ENCODE measurements around the gene EXOSC7.

Gene EXOSC7

DNA sequence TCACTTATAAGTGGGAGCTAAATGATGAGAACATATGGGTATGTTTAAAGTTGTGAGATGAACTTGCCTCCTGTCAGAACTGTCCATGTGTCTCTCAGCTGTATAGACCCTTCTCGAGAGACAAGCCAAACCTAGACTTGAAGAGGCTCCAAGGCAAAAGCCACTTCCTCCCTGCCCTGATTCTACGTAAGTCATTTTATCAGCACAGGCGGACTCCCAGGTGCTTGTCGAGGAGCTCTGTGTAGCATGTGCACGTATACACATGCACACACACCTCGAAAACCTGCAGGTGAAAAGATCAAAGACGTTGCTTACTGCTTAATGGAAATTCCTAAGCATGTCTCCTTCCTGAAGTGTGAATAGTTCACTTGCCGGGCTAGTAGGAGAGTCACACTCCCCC is 44.5 kb downstream of the EXOSC7 start:
- intact Hi-C loops (cut with DNase I), result no loop called here
- DNase-seq, result no peak

DNA sequence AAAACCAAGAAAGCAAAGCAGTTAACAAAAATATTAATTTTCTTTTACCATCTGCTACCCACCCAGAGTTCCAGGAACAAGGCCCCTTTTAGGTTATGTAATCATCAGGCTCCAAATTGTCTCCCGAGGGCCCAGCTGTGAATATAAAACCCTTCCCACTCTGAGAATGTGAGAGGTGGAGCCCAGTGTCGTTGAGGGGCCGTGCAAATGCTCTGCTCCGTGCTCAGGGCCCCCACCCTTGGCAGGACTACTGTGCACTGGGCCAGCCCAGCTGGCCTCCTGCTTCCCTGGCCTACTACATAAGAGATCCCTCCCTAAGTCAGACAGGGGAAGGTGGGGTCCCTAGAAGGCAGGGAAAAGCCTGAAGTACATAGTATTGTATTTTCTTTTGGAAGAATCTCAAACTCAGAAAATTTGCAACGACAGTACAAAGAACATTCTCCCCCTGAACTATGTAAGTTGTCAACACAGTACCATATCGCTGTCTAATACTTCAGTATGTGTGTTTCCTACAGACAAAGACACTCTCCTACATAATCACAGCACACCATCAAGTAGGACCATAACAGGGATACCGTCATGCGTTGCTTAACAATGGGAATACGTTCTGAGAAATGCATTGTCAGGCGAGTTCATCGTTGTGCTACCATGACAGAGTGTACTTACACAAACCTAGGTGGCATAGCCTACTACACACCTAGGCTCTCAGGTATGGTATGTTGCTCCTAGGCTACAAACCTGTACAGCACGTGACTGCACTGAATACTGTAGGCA is 45.7 kb downstream of the EXOSC7 start:
- intact Hi-C loops (cut with DNase I), result no loop called here
- no peak for DNase-seq

DNA sequence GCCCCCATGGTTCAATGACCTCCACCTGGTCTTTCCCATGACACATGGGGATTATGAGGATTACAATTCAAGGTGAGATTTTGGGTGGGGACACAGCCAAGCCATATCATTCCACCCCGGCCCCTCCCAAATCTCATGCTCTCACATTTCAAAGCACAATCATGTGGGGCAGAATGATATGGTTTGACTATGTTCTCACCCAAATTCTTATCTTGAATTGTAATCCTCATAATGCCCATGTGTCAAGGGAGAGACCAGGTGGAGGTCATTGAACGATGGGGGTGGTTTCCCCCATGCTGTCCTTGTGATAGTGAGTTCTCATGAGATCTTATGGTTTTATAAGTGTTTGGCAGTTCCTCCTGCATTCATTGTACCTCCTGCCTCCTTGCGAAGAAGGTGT is 47.6 kb downstream of the EXOSC7 start:
- intact Hi-C loops (cut with DNase I), result no loop called here

DNA sequence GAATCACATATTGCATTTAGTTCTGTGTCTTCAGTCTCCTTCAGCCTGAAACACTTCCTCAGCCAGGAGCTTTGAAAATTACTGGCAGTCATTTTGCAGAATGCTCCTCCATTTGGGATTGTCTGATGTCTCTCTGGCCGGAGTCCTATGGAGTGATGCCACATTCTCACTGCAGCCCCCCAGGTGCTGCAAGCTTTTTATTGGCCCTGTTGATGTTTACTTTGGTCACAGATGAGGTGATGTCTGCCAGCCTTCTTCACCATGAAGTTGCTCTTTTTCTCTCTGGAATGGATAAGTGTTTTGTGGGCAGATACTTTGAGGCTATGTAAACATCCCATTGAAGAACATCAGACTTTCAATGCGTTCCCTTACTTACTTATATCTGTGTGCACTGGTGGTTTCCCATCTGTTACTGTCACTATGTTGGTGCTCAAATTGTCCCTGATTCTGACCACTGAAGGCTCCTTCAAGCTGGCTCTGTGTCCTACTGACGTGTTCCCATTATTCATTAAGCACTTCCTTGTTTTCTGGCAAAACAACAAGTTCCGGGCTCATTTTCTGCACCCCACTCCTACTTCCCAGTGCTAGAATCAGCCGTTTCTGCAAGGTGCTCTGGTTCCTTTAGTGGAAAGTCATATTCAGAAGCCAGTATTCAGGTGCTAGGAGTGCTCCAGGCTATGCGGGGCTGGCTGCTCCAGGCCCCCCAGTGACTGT is 48.7 kb downstream of the EXOSC7 start:
- no peak for DNase-seq
- intact Hi-C loops (cut with DNase I), result no loop called here

More for the DNA sequence above, 47.6 kb downstream of the EXOSC7 start:
- no peak for DNase-seq

DNA sequence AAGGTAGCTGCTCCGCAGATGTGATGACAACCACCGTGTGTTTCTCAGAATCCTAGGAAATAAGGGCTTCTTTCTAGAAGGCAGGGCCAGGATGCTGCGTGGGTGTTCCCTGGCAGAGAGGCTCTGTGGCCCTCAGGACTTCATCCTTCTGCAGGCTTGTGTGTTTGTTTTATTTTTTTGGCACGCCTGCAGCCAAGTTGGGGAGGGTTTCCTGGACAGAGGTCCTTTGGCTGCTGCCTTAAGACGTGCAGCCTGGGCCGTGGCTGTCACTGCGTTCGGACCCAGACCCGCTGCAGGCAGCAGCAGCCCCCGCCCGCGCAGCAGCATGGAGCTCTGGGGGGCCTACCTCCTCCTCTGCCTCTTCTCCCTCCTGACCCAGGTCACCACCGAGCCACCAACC is 50.0 kb downstream of the EXOSC7 start, which contains the start of gene CLEC3B:
Gene CLEC3B, plus strand, starts transcription at position 266 of the 400 bp plus-strand sequence. Its CDS starts 60 bp downstream, at position 326.
- DNase-seq, result peak in 2 of 10 donors; percentile 83 to 84

DNA sequence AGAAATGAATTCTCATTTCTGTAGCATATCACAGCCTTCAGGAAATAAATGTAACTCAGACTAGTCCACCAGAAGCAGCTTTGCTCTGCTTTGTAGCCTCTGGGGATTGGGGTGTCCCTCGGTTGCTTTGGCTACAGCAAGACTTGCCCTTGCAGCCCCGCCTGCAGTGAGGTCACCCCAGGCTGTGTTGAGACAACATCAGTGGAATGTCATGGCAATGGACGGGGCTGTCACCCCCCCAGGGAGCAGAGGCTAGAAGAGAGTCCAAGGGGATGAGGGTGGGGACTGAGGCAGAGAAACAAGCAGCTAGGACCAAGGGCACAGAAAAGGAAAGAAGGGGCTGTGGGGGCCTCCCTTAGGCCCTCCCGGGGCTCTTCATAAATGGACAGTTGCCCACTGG is 50.9 kb downstream of the EXOSC7 start:
- intact Hi-C loops (cut with DNase I), result no loop called here
- DNase-seq, result no peak

More for the DNA sequence above, 50.0 kb downstream of the EXOSC7 start, which contains the start of gene CLEC3B:
- intact Hi-C loops (cut with DNase I), result no loop called here

DNA sequence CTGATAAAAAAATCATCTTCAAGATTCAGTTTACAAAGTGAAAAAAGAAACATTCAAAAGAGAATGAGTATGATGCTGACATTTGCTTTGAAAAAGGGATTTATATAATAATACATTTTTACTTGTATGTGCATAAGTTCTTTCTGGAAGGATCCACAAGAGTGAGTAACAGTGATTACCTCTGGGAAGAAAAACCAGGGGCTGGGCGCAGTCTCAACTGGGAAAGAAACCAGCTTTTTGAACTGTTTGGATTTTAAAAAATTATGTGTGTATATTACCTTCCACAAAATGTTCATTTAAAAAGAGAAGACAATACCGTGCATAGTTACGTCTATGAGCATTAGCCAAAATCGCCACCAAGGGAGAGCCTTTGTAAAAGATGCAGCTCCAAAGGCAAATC is 51.4 kb downstream of the EXOSC7 start:
- intact Hi-C loops (cut with DNase I), result no loop called here
- no peak for DNase-seq

DNA sequence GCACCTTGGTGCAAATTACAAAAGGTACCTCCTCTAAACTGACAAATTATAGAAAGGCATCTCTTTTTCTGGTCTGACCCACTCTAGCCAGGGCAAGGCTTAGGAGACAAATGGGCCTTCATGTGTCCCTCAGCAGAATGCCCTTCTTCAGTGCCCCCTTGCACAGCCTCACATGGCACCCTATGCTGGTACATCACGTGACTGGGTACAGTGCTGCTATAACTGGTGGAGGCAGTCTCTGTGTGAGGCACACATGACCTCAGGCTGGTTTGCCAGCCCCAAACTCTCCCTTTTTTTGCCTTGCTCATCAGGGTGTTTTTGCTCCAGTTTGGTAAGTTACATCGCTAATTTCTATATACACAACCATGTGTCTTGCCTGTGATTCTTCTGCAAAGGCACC is 53.2 kb downstream of the EXOSC7 start:
- intact Hi-C loops (cut with DNase I), result no loop called here

DNA sequence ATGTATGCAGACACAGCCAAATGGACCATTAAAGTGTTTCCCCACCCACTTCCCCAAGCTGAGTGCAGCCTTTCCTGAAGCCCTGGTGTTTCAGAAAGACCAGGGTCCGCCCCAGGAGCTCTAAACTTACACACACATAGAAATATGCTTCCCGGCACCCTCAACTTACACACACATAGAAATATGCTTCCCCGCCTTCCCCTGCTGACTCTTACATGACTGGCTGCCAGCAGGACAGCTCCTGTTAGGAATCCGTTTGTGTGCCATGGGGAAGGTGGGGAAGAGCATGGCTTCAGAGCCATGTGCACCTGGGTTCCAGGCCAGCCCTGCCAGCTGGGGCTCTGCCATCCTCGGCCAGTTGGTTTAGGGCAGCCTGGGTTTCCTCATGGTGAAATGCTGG is 53.6 kb downstream of the EXOSC7 start:
- DNase-seq, result no peak
- intact Hi-C loops (cut with DNase I), result no loop called here

More for the DNA sequence above, 53.2 kb downstream of the EXOSC7 start:
- DNase-seq, result no peak

DNA sequence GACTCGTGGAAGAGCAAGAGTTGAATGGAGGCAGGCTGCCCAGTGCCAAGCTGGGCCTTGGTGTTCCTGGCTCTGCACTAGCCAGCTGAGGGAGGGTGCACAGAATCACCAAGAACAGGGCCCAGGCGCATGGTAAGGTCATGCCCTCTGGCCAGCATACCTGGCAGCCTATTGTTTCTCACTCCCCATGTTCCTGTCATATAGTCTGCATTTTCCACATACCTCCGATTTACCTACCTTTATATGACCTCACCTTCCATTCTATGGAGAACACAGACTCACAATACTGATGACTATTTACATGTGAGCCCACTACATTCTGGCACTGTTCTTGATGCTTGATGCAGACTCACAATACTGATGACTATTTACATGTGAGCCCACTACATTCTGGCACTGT is 55.5 kb downstream of the EXOSC7 start:
- intact Hi-C loops (cut with DNase I), result no loop called here
- DNase-seq, result no peak

DNA sequence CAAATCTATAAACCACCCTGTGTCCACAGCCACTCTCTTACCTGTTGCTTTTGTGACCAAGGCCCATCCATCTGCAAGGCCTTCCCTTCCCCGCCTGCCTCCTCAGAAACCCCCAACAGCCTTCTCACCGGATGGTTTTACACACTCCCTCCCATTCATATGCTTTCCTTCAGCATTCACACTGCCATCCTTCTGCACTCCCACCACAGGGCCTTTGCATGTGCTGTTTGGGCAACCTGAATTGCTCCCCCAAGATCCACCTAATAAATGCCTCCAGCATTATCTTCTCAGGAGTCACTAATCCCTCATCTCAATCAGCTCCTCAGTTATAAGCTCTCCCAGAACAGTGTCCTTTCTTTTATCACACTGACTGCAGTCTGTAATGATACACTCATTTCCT is 56.1 kb downstream of the EXOSC7 start:
- DNase-seq, result no peak
- intact Hi-C loops (cut with DNase I), result loop anchor here (2.0 kb wide), 1 partner anchor 467 kb away; no protein-coding TSS in a partner anchor

DNA sequence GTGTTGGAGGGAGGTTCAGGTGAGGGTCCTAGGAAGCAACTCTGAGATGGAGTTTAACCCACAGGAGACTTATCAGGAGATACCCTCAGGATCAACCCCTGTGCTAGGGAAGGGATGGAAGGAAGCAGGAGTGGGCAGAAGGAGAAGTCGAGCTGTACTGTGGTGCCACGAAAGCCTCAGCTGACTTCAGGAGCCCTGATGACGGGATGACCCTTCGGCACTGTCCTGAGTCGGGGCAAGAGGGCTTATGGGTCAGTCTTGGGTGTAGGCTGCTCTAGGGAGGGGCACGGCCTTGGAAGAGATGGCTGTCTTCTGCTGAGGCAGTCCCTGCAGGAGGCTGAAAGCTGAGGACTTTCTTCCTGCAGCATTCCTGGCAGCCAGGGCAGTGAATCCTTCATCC is 57.7 kb downstream of the EXOSC7 start:
- intact Hi-C loops (cut with DNase I), result loop anchor here (2.0 kb wide), 1 partner anchor 465 kb away; no protein-coding TSS in a partner anchor

DNA sequence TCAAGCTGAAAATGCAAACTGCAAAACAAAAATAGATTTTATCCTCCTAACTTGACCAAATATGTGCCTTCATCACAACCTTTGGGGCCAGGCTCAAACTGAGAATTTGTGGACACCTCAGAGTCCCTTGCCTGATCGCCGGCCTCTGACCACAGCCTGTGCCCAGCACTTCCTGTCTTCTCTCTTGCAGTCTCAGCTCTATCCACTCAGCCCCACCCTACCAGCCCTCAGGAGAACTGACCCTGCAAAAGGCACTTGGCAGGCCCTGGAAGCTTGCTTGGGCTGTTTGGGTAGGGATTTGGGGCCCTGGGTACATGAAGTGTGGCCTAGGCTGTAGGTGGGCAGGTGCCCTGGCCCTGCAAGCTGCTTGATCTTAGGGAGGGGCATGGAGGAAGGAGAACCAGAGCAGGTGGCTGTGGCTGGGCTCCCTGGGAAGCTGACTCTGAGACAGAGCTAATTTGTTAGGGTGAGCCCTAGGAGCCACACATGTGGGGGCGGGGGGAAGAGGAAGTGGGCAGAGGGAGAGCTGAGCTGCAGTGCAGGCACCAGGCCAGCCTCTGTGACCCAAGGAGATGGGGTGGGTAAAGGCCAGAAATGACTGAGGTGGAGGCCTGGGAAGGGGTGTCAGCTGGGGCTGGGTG is 58.7 kb downstream of the EXOSC7 start:
- intact Hi-C loops (cut with DNase I), result loop anchor here (5.0 kb wide), 1 partner anchor 623 kb away; no protein-coding TSS in a partner anchor
- peak in 8 of 10 donors; percentile 33 to 89 (median 46) for DNase-seq

More for the DNA sequence above, 57.7 kb downstream of the EXOSC7 start:
- peak in 1 of 10 donors; percentile 77 for DNase-seq

DNA sequence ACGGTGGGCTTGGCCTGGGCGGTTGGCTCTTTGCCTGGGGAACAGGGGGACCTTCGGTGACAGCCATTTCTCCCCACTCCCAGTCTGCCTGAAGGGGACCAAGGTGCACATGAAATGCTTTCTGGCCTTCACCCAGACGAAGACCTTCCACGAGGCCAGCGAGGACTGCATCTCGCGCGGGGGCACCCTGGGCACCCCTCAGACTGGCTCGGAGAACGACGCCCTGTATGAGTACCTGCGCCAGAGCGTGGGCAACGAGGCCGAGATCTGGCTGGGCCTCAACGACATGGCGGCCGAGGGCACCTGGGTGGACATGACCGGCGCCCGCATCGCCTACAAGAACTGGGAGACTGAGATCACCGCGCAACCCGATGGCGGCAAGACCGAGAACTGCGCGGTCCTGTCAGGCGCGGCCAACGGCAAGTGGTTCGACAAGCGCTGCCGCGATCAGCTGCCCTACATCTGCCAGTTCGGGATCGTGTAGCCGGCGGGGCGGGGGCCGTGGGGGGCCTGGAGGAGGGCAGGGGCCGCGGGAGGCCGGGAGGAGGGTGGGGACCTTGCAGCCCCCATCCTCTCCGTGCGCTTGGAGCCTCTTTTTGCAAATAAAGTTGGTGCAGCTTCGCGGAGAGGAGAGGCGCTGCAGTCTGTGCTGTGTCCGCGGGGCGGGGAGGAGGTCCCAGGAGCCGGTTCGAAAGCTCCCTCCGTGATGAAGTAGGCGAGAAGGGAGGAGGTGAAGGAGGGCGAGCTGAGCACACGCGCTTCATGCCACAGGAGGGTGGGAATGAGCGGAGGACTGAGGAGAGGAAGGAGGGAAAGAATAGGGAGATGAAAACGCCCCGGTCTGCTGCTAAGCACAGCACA is 59.6 kb downstream of the EXOSC7 start:
- intact Hi-C loops (cut with DNase I), result loop anchor here (5.0 kb wide), 1 partner anchor 622 kb away; no protein-coding TSS in a partner anchor
- peak in 9 of 10 donors; percentile 14 to 91 (median 40) for DNase-seq

DNA sequence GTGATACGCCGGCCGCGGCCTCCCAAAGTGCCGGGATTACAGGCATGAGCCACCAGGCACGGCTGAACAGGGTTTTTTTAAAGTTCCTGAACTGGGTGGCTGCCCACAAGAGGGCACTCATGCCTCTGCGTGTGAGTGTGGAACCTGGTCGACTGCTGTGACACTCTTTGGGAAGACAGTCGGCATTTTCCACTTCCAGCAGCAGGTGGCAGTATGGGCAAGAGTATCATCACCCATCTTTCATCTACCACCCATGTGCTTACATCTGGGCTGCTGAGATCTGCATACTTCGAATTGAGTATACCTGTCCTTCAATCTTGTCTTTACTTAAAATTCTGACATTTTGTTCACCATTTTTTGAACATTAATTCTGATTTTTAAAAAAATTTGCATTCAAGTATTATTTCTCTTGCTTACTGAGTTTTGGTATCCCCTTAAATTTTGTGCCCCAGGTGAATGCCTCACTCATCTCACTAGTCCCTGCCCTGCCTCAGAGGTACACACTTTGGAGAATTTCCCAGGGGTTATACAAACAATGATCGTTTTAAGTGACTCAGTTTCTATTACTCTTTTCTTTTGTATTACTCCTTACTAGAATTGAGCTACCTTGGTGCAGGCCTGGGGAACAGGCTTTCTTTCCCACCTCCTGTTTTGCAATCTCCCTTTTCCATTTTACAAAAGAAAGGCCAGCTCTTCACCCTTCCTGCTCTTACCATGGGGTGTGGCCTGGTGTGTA is 61.8 kb downstream of the EXOSC7 start:
- intact Hi-C loops (cut with DNase I), result loop anchor here (5.0 kb wide), 1 partner anchor 619 kb away; no protein-coding TSS in a partner anchor
- peak; percentile 81 to 98 (median 92) for DNase-seq

DNA sequence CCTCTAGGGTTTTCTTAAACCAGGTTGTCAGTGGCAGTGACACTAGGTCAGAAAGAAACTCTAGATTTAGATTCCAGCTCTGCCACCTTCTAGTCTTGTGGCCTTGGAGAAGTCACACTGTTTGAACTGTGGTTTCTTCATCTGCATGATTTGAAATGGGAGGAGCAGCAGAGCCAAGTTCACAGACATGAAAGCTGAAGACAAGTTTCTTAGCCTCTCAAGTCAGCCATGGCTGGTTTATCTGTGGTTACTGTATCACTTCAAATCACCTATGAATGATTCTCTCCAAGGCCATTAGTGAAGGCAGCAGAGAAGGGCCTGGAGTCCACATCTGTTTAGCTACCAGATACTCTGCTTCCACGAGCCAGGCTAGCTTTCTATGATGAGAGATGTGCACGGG is 65.6 kb downstream of the EXOSC7 start:
- intact Hi-C loops (cut with DNase I), result loop anchor here (2.0 to 5.0 kb wide), 5 partner anchors 171 to 1036 kb away; partner anchors contain the start of gene TMEM158

DNA sequence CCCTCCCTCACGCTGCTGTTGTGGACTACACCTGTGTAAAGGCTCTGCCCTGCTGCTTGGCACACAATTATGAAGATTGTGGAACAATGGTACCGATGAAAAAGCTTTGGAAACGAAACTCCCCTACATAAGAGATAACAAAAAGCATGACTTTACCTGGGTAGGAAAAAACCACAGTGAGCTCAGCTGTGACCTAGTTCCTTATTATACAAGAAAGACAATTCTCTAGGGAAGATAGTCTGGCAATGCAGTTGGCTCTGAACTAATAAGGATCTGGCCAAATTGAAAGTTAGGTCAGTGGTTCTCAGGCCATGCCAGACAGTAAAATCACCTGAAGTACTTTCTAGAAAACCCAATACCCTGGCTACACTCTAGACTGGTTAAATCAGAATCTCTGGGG is 66.1 kb downstream of the EXOSC7 start:
- DNase-seq, result no peak
- intact Hi-C loops (cut with DNase I), result loop anchor here (5.0 kb wide), 4 partner anchors 170 to 1035 kb away; partner anchors contain the start of gene TMEM158

More for the DNA sequence above, 65.6 kb downstream of the EXOSC7 start:
- DNase-seq, result no peak

DNA sequence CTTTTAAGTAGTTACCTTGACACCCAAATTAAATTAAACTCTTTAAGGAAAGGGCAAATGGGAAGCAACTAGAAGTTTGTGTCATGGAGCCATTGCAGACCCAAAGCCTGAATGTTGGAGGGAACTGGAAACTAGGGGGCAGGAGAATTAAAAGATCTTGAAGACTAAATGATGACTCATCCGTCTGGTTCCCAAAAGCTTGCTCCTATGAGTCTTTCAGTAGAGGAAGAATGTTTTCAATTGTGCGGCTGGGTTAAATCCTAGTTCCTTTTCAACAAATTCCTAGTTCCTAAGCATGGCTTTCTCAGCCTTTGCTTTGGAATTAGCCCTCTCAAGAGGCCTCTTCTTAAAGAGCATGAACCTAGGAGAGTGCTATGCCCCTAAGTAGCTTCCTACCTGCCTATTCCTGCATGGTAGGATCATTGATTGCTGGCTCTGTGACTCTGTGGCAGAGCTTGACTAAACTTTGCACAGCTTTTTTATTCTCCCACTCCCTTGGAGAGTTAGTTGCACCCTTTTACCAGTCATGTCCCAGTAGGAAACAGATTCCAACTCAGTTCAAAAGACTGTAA is 67.8 kb downstream of the EXOSC7 start:
- no peak for DNase-seq
- intact Hi-C loops (cut with DNase I), result loop anchor here (5.0 kb wide), 4 partner anchors 168 to 1033 kb away; partner anchors contain the start of gene TMEM158
